PC-3 (cell line): Measurements from ENCODE around the gene NOL8. TPM values are rescaled to one million over a fixed set of nuclear protein-coding genes. Genes with fewer than 3 reads are reported as not detected.

Experiments
- ATAC-seq: fragments of 200-7000 bp; cut with Tn5 transposase; 2 replicates; pipeline ENCODE4 v1.9.1; 2020; ENCODE audit warnings: mild to moderate bottlenecking, moderate library complexity
- BruUV-seq: library from RNA; stranded (reverse); fragments of 400-500 nt; replicated peaks from 2 replicates; lab custom pipeline; 2021; lab: Mats Ljungman, UMichigan
- CTCF ChIA-PET: fragments of 300-600 bp; sonication (Branson Sonifier 250); formaldehyde crosslinking; loops from one replicate; lab custom pipeline; 2022; ENCODE audit warnings: antibody characterized with exemption; lab: Charles Lee
- POLR2A ChIA-PET: fragments of 300-600 bp; sonication (Branson Sonifier 250); formaldehyde crosslinking; loops from one replicate; lab custom pipeline; 2022; ENCODE audit warnings: antibody characterized with exemption; ENCODE audit not compliant: unreplicated experiment; lab: Charles Lee
- DNase-seq: peaks from one replicate; pipeline ENCODE4 v3.0.0-alpha.2; 2015
- H2AFZ ChIP-seq: fragments of 300-600 bp; sonication (generic); 2 replicates; pipeline ENCODE4 v1.6.0; 2016; ENCODE audit warnings: antibody characterized with exemption, low read length
- H3F3A ChIP-seq: fragments of 300-600 bp; sonication (generic); one replicate; pipeline ENCODE4 v1.6.0; 2017; ENCODE audit warnings: antibody characterized with exemption, low read length, control low read depth, mild to moderate bottlenecking; ENCODE audit not compliant: unreplicated experiment
- H3K27ac ChIP-seq: fragments of 300-600 bp; sonication (generic); 2 replicates; pipeline ENCODE4 v1.5.1; 2016; ENCODE audit warnings: mild to moderate bottlenecking, low read length
- H3K27me3 ChIP-seq: fragments of 300-600 bp; sonication (generic); 2 replicates; pipeline ENCODE4 v1.6.1; 2016; ENCODE audit warnings: low read length, mixed read lengths
- H3K36me3 ChIP-seq: fragments of 300-600 bp; sonication (generic); 2 replicates; pipeline ENCODE4 v1.6.1; 2016; ENCODE audit warnings: low read depth, mixed run types, low read length, mixed read lengths
- H3K4me1 ChIP-seq: fragments of 300-600 bp; sonication (generic); 2 replicates; pipeline ENCODE4 v1.5.1; 2016; ENCODE audit warnings: low read length; ENCODE audit not compliant: insufficient read depth
- H3K4me2 ChIP-seq: fragments of 300-600 bp; sonication (generic); 2 replicates; pipeline ENCODE4 v1.6.0; 2016; ENCODE audit warnings: low read length
- H3K4me3 ChIP-seq: fragments of 300-600 bp; sonication (generic); 2 replicates; pipeline ENCODE4 v1.5.1; 2016; ENCODE audit warnings: mild to moderate bottlenecking, low read length, mixed read lengths
- H3K79me2 ChIP-seq: fragments of 300-600 bp; sonication (generic); 2 replicates; pipeline ENCODE4 v1.6.1; 2017; ENCODE audit warnings: low read length, mixed read lengths
- H3K9ac ChIP-seq: fragments of 300-600 bp; sonication (generic); 2 replicates; pipeline ENCODE4 v1.6.0; 2016; ENCODE audit warnings: mild to moderate bottlenecking, low read length
- H3K9me2 ChIP-seq: fragments of 300-600 bp; sonication (generic); replicated peaks from 2 replicates; pipeline ENCODE4 v1.6.1; 2016; ENCODE audit warnings: mixed run types, low read length, mixed read lengths
- H3K9me3 ChIP-seq: fragments of 300-600 bp; sonication (generic); 2 replicates; pipeline ENCODE4 v1.6.1; 2016; ENCODE audit warnings: low read length, mixed read lengths
- H4K20me1 ChIP-seq: fragments of 300-600 bp; sonication (generic); 2 replicates; pipeline ENCODE4 v1.6.1; 2016; ENCODE audit warnings: low read length, mixed read lengths
- CTCF ChIP-seq: fragments of 300-600 bp; sonication (generic); conservative IDR thresholded peaks from 2 replicates; pipeline ENCODE4 v1.5.1; 2017; ENCODE audit warnings: antibody characterized with exemption, low read depth, mild to moderate bottlenecking, low read length
- EZH2 ChIP-seq: fragments of 300-600 bp; sonication (generic); IDR thresholded peaks from one replicate; pipeline ENCODE4 v1.6.1; 2017; ENCODE audit warnings: antibody characterized with exemption, mild to moderate bottlenecking, low read length; ENCODE audit not compliant: unreplicated experiment
- EZH2phosphoT487 ChIP-seq: fragments of 300-600 bp; sonication (generic); IDR thresholded peaks from 2 replicates; pipeline ENCODE4 v1.6.1; 2018; ENCODE audit warnings: mild to moderate bottlenecking, antibody characterized with exemption, low read length, borderline replicate concordance
- intact Hi-C: fragments of 100-400 bp; cut with micrococcal nuclease; formaldehyde crosslinking; loops from 2 replicates; pipeline ENCODE4 v1.9.0; 2023
- total RNA-seq: library from RNA; depleted of rRNA; stranded (reverse); fragments of >200 nt; gene quantifications from 2 replicates; pipeline ENCODE4 v1.2.3, GENCODE V29; 2014

The NOL8 gene
- total RNA-seq, 1 experiment from 2014 or later: 21.0 TPM

- TF ChIP-seq CTCF: no peak
- no peak for TF ChIP-seq EZH2phosphoT487
- TF ChIP-seq EZH2: no peak
- H2AFZ ChIP-seq: peak overlapping the region; percentile 73
- peak overlapping the region; percentile 79 for H3K27ac ChIP-seq
- peak overlapping the region; percentile 99 for H3K4me2 ChIP-seq
- peak overlapping the region; percentile 93 for H3K4me3 ChIP-seq
- ChIA-PET CTCF (interaction anchor here (0.5 kb wide), 1 partner anchor 1876 kb away, joined by 5 read pairs; no protein-coding TSS in a partner anchor), POLR2A (interaction anchor here (0.7 kb wide), 2 partner anchors 18 to 55 kb away, joined by 3 to 4 read pairs; no protein-coding TSS in a partner anchor)
- peaks cover 68% of the 10 kb centered on the region for H3K79me2 ChIP-seq
- H3K9me2 ChIP-seq: no peaks in the 10 kb centered on the region
- peak overlapping the region; percentile 99 for H3K9ac ChIP-seq
- DNase-seq (peak; percentile 36), ATAC-seq (peak; percentile 33; the same call in 1 of the 2 replicates)
- no TSS peak for BruUV-seq
- H3K27me3 ChIP-seq: no peaks in the 10 kb centered on the region
- peaks cover 28% of the 10 kb centered on the region; the same call in 1 of the 2 replicates for H3K36me3 ChIP-seq
- peaks cover 24% of the 10 kb centered on the region for H4K20me1 ChIP-seq
- no peaks in the 10 kb centered on the region for H3F3A ChIP-seq
- H3K9me3 ChIP-seq: no peaks in the 10 kb centered on the region
- H3K4me1 ChIP-seq: peaks cover 21% of the 10 kb centered on the region
- intact Hi-C loops: no loop called here
Observed at GRCh38 chr9:92292338-92293074, 32.6 kb downstream of the NOL8 start.

- no TSS peak for BruUV-seq
- Histone ChIP-seq H4K20me1 (peaks cover 33% of the 10 kb centered on the region), H3K36me3 (peaks cover 30% of the 10 kb centered on the region)
Observed at GRCh38 chr9:92291577-92291976, 33.6 kb downstream of the NOL8 start.

More at GRCh38 chr9:92291577-92291976, 33.6 kb downstream of the NOL8 start:
- H3K9me2 ChIP-seq: no peaks in the 10 kb centered on the region
- peaks cover 21% of the 10 kb centered on the region for H3K4me1 ChIP-seq
- DNase-seq (no peak), ATAC-seq (no peak)
- H3K27me3 ChIP-seq: no peaks in the 10 kb centered on the region
- no peak overlapping the region for H3K27ac ChIP-seq
- CTCF ChIA-PET: no interaction called here
- TF ChIP-seq EZH2: no peak
- no peak for TF ChIP-seq CTCF
- TF ChIP-seq EZH2phosphoT487: no peak
- intact Hi-C loops: no loop called here
- H3K9ac ChIP-seq: no peak overlapping the region
- H3F3A ChIP-seq: no peaks in the 10 kb centered on the region
- POLR2A ChIA-PET: interaction anchor here (0.7 kb wide), 2 partner anchors 17 to 55 kb away, joined by 3 to 4 read pairs; no protein-coding TSS in a partner anchor
- H3K4me2 ChIP-seq: peak overlapping the region; percentile 99
- H3K79me2 ChIP-seq: peaks cover 77% of the 10 kb centered on the region
- no peak overlapping the region for H2AFZ ChIP-seq
- peak overlapping the region; percentile 93 for H3K4me3 ChIP-seq
- no peaks in the 10 kb centered on the region for H3K9me3 ChIP-seq
